WTC11 (cell line): ENCODE measurements around the gene PXT1. TPM values are rescaled to one million over a fixed set of nuclear protein-coding genes. Genes with fewer than 3 reads are reported as not detected.

Source experiments
- ATAC-seq: fragments of 200-7000 bp; cut with Tn5 transposase; 2 replicates; pipeline ENCODE4 v1.10.0; 2021; ENCODE audit warnings: mild to moderate bottlenecking, moderate library complexity
- CTCF ChIA-PET: fragments of 300-600 bp; sonication (Branson Sonifier 250); formaldehyde crosslinking; loops from one replicate; lab custom pipeline; 2021; ENCODE audit warnings: antibody characterized with exemption; lab: Charles Lee
- POLR2A ChIA-PET: fragments of 350-600 bp; sonication (Branson Sonifier 250); formaldehyde crosslinking; loops from one replicate; lab custom pipeline; 2021; ENCODE audit warnings: antibody characterized with exemption; lab: Charles Lee
- DNase-seq: peaks from one replicate; pipeline ENCODE4 v3.0.0; 2021; ENCODE audit warnings: low spot score
- H3K27ac Mint-ChIP-seq: 2 replicates; pipeline ENCODE4 v1.8.0; 2021; ENCODE audit warnings: mixed read lengths
- H3K27me3 Mint-ChIP-seq: 2 replicates; pipeline ENCODE4 v1.8.0; 2021; ENCODE audit warnings: low read depth, mild to moderate bottlenecking, moderate library complexity, mixed read lengths
- H3K36me3 Mint-ChIP-seq: 2 replicates; pipeline ENCODE4 v1.8.0; 2021; ENCODE audit warnings: mixed read lengths
- H3K4me1 Mint-ChIP-seq: 2 replicates; pipeline ENCODE4 v1.8.0; 2022; ENCODE audit warnings: mixed read lengths
- H3K4me3 Mint-ChIP-seq: 2 replicates; pipeline ENCODE4 v1.8.0; 2021; ENCODE audit warnings: mild to moderate bottlenecking, moderate library complexity, mixed read lengths
- H3K9me3 Mint-ChIP-seq: 2 replicates; pipeline ENCODE4 v1.8.0; 2021; ENCODE audit warnings: mixed read lengths
- ARID4B ChIP-seq: sonication (generic); formaldehyde crosslinking; IDR thresholded peaks from 2 replicates; pipeline ENCODE4 v1.8.0; 2023; ENCODE audit warnings: missing genetic modification reagents, mild to moderate bottlenecking, borderline replicate concordance
- ATF1 ChIP-seq: sonication (generic); formaldehyde crosslinking; IDR thresholded peaks from 2 replicates; pipeline ENCODE4 v1.8.1; 2023; ENCODE audit warnings: mild to moderate bottlenecking, moderate library complexity, missing genetic modification reagents
- E2F4 ChIP-seq: sonication (generic); formaldehyde crosslinking; IDR thresholded peaks from 2 replicates; pipeline ENCODE4 v1.8.1; 2022; ENCODE audit warnings: low read depth, mild to moderate bottlenecking, moderate library complexity, missing genetic modification reagents, borderline replicate concordance
- ERG ChIP-seq: fragments of 250-450 bp; sonication (Bioruptor Pico); IDR thresholded peaks from 2 replicates; pipeline ENCODE4 v1.8.0; 2021; ENCODE audit warnings: mild to moderate bottlenecking
- ETV6 ChIP-seq: sonication (generic); formaldehyde crosslinking; IDR thresholded peaks from 2 replicates; pipeline ENCODE4 v1.8.1; 2022; ENCODE audit warnings: mild to moderate bottlenecking, missing genetic modification reagents
- FOXJ3 ChIP-seq: sonication (generic); formaldehyde crosslinking; IDR thresholded peaks from 2 replicates; pipeline ENCODE4 v1.9.0; 2021; ENCODE audit warnings: missing genetic modification reagents, mild to moderate bottlenecking, borderline replicate concordance
- FOXK1 ChIP-seq: sonication (generic); formaldehyde crosslinking; IDR thresholded peaks from 2 replicates; pipeline ENCODE4 v1.8.0; 2022; ENCODE audit warnings: mild to moderate bottlenecking, moderate library complexity, missing genetic modification reagents
- FOXP4 ChIP-seq: sonication (generic); formaldehyde crosslinking; IDR thresholded peaks from 2 replicates; pipeline ENCODE4 v1.8.0; 2022; ENCODE audit warnings: mild to moderate bottlenecking, missing genetic modification reagents
- MAX ChIP-seq: sonication (generic); formaldehyde crosslinking; IDR thresholded peaks from 2 replicates; pipeline ENCODE4 v1.8.0; 2022; ENCODE audit warnings: mild to moderate bottlenecking, missing genetic modification reagents
- MLX ChIP-seq: sonication (generic); formaldehyde crosslinking; IDR thresholded peaks from 2 replicates; pipeline ENCODE4 v1.8.1; 2023; ENCODE audit warnings: mild to moderate bottlenecking, missing genetic modification reagents, moderate library complexity
- PRDM15 ChIP-seq: sonication (generic); formaldehyde crosslinking; IDR thresholded peaks from 2 replicates; pipeline ENCODE4 v1.8.0; 2022; ENCODE audit warnings: missing genetic modification reagents
- RORB ChIP-seq: fragments of 250-450 bp; sonication (Bioruptor Pico); IDR thresholded peaks from 2 replicates; pipeline ENCODE4 v1.9.0; 2021; ENCODE audit warnings: mild to moderate bottlenecking
- SOX15 ChIP-seq: fragments of 250-450 bp; sonication (Bioruptor Pico); IDR thresholded peaks from 2 replicates; pipeline ENCODE4 v1.9.0; 2021; ENCODE audit warnings: mild to moderate bottlenecking
- USF1 ChIP-seq: sonication (generic); formaldehyde crosslinking; IDR thresholded peaks from 2 replicates; pipeline ENCODE4 v1.8.0; 2022; ENCODE audit warnings: mild to moderate bottlenecking, missing genetic modification reagents
- ZNF425 ChIP-seq: fragments of 250-450 bp; sonication (Bioruptor Pico); conservative IDR thresholded peaks from 2 replicates; pipeline ENCODE4 v1.9.0; 2021; ENCODE audit warnings: mild to moderate bottlenecking
- ZNF512 ChIP-seq: sonication (generic); formaldehyde crosslinking; IDR thresholded peaks from 2 replicates; pipeline ENCODE4 v1.8.1; 2022; ENCODE audit warnings: missing genetic modification reagents, borderline replicate concordance
- total RNA-seq: library from RNA; stranded (reverse); gene quantifications from 3 replicates; pipeline ENCODE4 v1.2.3, GENCODE V29; 2021

Gene PXT1
- total RNA-seq, 1 experiment from 2014 or later = 0.15 TPM

GRCh38 chr6:36387440-36388303, 55.0 kb downstream of the PXT1 start, which contains the start of gene ETV7:
TSS of gene ETV7 (minus strand) at chr6:36387669. CDS start at chr6:36387541, 128 bp downstream.
- DNase-seq (peak; percentile 50), ATAC-seq (peak; percentile 58)
- Mint-ChIP-seq H3K4me1 (peaks cover 23% of the 10 kb centered on the region), H3K4me3 (peak within 1 kb of the TSS; percentile 81), H3K36me3 (no peaks in the 10 kb centered on the region), H3K27me3 (peaks cover 56% of the 10 kb centered on the region), H3K27ac (no peak within 1 kb of the TSS), H3K9me3 (no peaks in the 10 kb centered on the region)
- POLR2A ChIA-PET = no interaction called here
- CTCF ChIA-PET = interaction anchor here (0.8 to 1.3 kb wide), 3 partner anchors 17 to 47 kb away, joined by 3 to 10 read pairs (median 4); no protein-coding TSS in a partner anchor
- no peak for TF ChIP-seq ETV6
- no peak for TF ChIP-seq FOXK1 (CRISPR knock-in tag)
- no peak for TF ChIP-seq USF1 (CRISPR knock-in tag)
- no peak for TF ChIP-seq FOXJ3 (CRISPR knock-in tag)
- TF ChIP-seq ATF1 (CRISPR knock-in tag) = no peak
- TF ChIP-seq MAX (CRISPR knock-in tag) = peak; percentile 51; the same call in 1 of the 2 replicates
- no peak for TF ChIP-seq ZNF512 (CRISPR knock-in tag)
- no peak for TF ChIP-seq SOX15 (CRISPR knock-in tag)
- TF ChIP-seq RORB (CRISPR knock-in tag) = no peak
- no peak for TF ChIP-seq E2F4 (CRISPR knock-in tag)
- no peak for TF ChIP-seq PRDM15 (CRISPR knock-in tag)
- TF ChIP-seq ZNF425 (CRISPR knock-in tag) = no peak
- TF ChIP-seq FOXP4 = no peak
- TF ChIP-seq MLX (CRISPR knock-in tag) = no peak
- TF ChIP-seq ERG (CRISPR knock-in tag) = no peak
- peak; percentile 29; the same call in 1 of the 2 replicates for TF ChIP-seq ARID4B (CRISPR knock-in tag)
